IPS DF 4.7 (cell line): ENCODE measurements around the gene PRUNE2.
"Not testable (repeated sequence)": the region's sequence is repeated elsewhere in the genome, so short reads cannot be mapped to it uniquely, and the experiment has no call there.

ENCODE experiments used
- DNase-seq: peaks from one replicate; pipeline ENCODE4 v3.0.0-alpha.2; 2013; ENCODE audit warnings: low spot score; ENCODE audit errors: extremely low read depth

The PRUNE2 gene

DNA sequence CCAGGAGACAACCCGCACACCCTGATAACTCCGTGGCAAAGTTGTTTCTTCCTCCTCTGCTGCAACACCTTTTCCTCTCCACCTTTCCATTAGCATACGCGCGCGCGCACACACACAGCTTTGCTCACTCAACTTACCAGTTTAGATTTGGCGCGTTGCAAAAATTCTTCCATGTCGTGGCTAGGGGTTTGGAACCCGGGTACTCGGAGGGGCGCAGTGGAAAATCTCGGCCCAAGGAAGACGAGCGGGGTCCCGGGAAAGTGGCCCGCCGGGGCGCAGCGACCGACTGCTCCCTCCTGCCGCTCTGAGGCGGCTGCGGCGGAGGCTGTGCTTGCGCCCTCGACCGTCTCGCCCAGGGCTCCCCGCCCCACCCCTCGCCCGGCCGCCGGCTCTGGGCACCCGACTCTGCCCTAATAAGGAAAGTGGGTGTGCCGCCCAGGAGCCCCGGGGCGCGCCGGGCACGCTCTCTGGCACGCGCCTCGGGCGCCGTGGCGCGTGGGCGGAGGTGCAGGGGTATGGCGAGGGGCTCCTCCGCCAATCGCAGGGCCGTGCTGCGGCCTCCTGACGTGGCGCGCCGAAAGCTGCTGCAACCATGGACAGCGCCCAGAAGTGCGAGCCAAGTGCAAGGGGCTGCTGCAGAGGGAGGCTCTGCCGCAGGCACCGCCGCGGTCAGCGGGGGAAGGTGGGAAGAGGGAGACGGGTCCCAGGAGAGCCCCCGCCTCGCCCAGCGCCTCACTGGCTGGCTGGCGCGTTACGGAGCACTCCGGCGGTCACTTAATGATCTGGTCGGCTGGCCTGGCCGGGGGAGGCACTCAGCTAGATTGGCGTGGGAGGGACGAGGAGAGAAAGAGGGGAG lies at the start of gene PRUNE2:
PRUNE2 (minus strand) TSS at position 324 of the 856 bp plus-strand sequence; CDS start at position 173, 151 bp downstream.
- peak; percentile 64 for DNase-seq

- DNase-seq = not testable (repeated sequence)
Measured at GRCh38 chr9:76955406-76955805, 49.5 kb upstream of the PRUNE2 start.

DNA sequence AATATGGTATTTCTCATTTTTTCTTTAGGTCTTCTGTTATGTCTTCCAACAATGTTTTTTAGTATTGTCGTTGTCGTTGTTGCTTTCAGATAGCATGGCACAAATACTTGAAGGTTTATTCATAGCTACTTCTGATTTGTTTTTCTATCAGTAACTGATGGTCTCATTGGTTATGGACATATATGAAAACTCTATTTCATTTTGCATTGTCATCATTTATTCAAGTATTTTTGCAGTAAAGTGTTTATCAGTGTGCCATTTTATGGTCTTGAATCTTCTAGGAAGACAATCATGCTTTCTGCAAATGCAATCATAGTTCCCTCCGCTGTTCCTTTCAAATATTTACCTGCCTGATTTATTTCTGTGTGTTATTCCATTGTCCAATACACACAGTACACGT lies 44.0 kb upstream of the PRUNE2 start:
- DNase-seq = no peak

- DNase-seq = no peak
Measured at GRCh38 chr9:76944011-76944410, 38.1 kb upstream of the PRUNE2 start.

GRCh38 chr9:76943054-76943453 lies 37.1 kb upstream of the PRUNE2 start:
- DNase-seq = no peak

DNA sequence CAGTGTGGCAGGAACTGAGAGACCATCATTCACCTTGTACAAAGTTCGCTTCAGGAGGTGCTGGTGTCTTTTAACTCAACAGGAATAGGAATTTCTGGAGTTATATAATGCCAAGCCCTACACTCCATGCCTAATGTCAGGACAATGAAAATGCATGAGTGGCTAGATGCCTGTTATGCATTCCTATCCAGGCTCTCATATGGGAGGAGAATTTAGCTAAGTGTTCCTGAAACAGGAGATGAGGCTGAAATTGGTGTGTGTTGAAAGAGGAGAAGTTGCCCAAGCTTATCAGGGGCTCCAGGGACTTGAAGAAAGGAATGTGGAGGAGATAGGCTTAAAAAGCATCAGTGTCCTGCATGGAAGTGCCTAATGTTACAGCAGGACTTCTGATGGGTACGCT lies 26.8 kb upstream of the PRUNE2 start:
- DNase-seq = no peak

DNA sequence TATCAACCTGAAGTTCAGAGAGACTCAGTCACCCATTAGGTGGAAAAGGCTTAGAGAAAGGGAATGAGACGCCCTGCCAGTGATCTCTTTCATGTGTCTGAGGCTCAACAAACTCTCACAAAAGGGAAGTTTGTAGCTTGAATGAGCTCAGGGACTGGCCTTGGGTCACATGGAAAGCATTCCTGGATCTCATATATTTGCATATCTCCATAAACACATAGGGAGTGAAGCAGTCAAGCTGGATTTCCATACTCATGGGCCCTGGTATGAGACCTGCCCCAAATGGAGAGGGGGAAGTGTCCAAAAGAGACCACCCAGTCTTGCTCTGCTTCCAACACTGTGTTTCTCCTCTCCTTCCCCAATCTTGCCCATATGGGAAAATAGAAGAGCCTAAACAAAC lies 26.4 kb upstream of the PRUNE2 start:
- no peak for DNase-seq

DNA sequence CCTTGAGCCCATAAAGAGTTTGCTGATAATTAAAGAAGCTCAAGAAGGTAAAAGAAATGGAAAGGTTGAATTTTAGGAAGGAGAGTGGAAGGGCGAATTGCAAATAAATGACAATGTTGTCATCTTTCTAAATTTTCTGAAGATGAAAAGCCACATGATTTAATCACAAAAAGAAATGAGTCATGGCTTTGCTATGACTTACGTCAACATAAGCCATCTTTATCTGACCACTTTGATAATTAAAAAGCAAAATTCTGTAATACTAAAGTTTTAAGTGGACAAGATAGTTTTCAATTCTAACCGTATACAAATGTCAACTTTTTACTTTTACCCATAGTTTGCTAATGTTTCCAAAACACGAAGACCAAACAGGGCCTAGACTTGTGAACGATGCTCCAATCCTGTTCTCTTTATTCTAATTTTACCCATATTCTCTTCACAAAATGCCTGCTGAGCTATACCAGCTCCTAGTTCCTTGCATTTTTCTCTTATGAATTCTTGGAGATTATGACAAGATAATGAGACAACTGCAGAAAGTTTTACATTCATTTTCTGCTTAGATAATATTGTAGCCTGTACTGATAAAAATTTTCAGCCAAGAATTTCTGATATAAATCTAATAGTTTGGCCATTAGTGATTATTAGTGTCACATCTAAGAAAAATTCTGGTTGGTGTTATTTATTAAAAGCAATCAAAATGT lies 21.8 kb upstream of the PRUNE2 start:
- DNase-seq = no peak

DNA sequence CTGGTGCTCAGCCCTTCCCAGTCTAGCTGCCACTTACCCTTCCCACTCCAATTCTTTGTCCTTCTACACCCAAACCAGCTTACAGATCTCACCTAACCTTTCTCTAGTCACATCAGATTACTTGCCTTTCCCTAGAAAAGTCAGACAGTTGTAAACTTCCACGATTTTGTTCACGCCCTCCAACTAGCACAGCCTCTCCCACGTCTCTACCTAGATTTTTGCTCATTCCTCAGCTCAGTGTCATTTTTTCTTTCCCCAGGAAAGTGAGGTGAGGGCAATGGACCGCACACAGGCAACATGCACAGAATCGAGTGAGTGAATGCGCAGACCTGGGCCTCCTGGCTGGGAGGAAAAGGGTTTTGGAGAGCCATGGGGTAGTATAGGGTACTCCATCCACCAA lies 20.9 kb upstream of the PRUNE2 start:
- no peak for DNase-seq

GRCh38 chr9:76926324-76926741 lies 20.4 kb upstream of the PRUNE2 start:
- DNase-seq = no peak

DNA sequence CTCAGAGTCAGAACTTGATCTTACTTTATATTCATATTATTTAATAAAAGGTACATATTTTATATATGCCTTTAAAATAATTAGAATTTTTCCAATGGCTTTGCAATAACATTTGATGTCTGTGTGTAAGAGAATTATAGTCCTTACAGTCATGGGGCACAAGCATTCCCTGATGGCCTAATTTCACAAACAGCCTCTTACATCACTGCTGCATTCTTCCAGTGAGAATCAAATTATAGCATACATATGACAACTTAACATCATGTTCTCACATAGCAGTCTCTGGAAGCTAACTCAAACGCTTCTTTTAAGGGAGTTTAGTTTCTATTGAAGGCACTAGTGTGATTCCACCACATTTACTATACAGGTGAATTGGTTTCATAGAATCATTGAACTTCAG lies 15.3 kb upstream of the PRUNE2 start:
- no peak for DNase-seq

- no peak for DNase-seq
Measured at GRCh38 chr9:76917299-76917698, 11.4 kb upstream of the PRUNE2 start.

DNA sequence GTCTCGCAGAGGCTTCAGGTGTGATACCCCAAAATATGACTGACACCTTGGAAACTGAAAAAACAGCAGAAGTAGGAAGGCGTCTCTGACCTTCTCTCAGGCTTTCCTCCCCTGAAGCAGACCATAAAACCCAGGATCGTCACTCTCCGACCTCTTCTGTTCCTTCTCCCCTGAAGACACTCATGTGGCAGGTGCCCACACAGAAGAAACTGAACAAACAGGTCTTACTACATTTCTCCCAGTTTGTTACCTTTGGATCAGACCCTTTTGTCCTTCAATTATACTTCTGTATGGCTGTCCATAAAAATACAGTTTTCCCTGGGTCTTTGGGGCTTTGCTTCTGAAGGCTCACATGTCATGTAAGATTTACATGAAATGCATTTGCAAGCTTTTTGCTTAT lies 10.3 kb upstream of the PRUNE2 start:
- DNase-seq = no peak

GRCh38 chr9:76913467-76913866 lies 7.6 kb upstream of the PRUNE2 start:
- no peak for DNase-seq

- no peak for DNase-seq
Measured at GRCh38 chr9:76912636-76913275, 6.8 kb upstream of the PRUNE2 start.

DNA sequence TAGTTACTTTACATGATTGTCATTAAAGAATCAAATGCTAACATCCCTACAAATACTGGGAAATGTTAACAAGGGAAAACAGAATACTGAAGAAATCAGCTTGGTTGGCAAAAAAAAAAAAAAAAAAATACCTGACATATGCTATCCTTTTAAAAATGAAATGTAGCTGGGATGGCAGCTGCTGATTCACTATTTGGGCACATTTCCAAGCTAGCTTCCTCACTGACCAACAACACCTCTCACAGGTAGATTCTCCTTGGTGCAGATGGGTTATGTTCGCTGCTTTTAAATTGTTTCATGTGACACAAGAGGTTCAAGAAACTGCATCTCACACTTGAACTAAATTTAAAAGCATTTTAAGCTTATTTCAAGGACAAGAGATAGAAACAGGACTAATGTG lies 6.1 kb upstream of the PRUNE2 start:
- DNase-seq = no peak

GRCh38 chr9:76910861-76911260 lies 4.9 kb upstream of the PRUNE2 start:
- DNase-seq = no peak

DNA sequence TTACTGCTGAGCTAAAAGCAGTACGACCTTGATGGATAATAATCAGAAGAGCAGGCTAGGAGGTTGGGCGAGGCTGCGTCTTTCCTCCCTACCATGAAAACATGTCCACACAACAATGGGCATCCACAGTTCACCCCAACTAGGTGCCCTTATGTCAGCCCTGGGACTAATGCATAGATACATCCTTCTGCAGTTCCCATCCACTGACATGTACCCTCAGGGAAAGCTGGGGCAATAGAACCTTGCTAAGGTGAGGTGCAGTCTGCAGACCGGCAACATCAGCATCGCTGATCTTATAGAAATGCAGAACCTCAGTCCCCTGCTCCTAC lies 697 bp upstream of the PRUNE2 start:
- DNase-seq = no peak

GRCh38 chr9:76904661-76905457 lies 1.1 kb downstream of the PRUNE2 start:
- no peak for DNase-seq

DNA sequence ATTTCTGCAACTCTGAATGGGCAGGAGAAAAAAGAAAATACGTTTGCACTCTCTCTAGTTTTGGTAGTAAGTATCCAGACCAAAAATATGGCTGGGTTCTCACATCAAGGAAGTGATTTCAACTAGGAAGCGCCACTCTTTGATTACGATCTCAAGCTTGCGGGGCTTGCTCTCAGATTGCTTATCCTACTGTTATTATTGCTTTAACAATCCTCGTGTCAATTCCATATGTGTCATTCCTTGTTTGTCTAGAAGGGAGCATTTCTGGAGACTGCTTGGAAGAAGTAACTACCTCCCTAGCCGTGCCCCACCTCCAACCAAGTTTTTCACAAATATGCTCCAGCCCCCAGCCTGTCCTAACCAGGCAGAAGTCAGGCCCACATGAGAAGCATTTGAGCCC lies 3.5 kb downstream of the PRUNE2 start:
- DNase-seq = no peak

- no peak for DNase-seq
Measured at GRCh38 chr9:76901801-76902200, 4.1 kb downstream of the PRUNE2 start.
